Epidermal melanocyte (primary cell): Measurements from ENCODE around the gene ABCG8.

Source experiments
- DNase-seq: peaks from one replicate; pipeline ENCODE4 v3.0.0; 2011; ENCODE audit warnings: low spot score; ENCODE audit not compliant: insufficient read length

Gene ABCG8

DNA sequence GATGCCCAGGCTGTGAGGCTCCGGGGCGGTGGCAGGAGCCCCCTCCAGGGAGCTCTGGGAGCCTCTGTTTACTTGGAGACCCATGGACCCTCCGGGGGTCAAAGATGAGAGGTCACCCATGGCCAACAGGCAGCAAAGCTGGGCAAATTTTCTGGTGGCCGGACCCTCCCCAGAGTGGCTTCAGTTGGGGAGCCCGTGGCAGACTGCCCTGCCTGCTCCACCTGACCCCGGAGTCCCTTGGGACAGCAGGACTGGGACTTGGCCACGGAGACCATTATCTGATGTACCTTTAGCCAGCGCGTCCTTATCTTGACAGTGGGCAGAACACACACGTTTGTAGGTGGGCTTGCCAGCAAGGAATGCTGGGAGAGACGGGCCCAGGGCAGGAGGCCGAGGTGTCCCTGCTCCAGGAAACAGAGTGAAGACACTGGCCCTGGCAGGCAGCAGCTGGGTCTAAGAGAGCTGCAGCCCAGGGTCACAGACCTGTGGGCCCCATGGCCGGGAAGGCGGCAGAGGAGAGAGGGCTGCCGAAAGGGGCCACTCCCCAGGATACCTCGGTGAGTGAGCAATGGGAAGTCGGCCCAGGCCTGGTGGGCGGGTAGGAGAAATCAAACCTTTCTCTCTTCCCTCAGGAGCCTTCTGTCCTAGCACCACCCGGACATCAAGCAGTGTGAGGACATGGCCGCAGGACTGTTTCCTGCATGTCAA, at the start of gene ABCG8, which contains the start of gene ABCG5:
TSS of gene ABCG8 (plus strand) at position 412 of the 708 bp plus-strand sequence. CDS start at position 495, 83 bp downstream.
TSS of gene ABCG5 (minus strand) at position 280 of the 708 bp plus-strand sequence. CDS start at position 120, 160 bp downstream.
- DNase-seq = no peak

DNA sequence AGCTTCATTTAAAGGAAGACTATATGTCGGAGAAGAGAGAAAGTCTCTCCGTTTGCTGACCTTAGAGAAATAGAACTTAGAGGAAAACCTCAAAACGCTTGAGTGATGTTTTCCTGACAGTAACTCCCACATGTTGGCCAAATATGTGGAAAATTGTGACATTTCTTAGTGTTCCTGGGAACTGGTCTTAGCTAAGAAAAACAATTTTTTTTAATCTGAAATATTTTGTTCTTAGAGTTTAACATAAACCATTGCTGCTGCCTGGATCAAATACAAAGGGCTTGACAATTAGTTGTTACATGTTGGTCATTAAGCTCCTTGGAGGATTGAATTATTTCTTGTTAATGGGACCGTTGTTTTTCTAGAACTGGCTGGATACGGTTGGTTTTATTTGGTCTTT, 48.6 kb upstream of the ABCG8 start:
- no peak for DNase-seq

GRCh38 chr2:43791035-43791765, 47.6 kb upstream of the ABCG8 start:
- DNase-seq = no peak

GRCh38 chr2:43792653-43793052, 46.1 kb upstream of the ABCG8 start:
- no peak for DNase-seq

DNA sequence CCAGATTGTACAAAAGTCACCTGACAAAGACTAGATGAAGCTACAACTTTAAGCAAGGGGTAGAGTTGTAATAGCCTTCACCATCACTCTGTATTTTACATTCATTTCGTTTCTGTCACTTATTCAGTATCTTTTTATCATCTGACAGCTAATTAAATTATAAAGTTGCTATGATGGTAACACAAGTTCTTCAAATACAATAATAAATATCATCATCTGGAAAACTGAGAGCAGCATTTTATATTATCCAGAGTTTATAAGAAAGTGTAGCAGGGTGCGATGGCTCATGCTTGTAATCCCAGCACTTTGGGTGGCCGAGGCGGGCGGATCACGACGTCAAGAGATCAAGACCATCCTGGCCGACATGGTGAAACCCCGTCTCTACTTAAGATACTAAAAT, 43.8 kb upstream of the ABCG8 start:
- no peak for DNase-seq

- DNase-seq = no peak
Measured at GRCh38 chr2:43796206-43796605, 42.6 kb upstream of the ABCG8 start.

- DNase-seq = no peak
Measured at GRCh38 chr2:43798300-43798699, 40.5 kb upstream of the ABCG8 start.

DNA sequence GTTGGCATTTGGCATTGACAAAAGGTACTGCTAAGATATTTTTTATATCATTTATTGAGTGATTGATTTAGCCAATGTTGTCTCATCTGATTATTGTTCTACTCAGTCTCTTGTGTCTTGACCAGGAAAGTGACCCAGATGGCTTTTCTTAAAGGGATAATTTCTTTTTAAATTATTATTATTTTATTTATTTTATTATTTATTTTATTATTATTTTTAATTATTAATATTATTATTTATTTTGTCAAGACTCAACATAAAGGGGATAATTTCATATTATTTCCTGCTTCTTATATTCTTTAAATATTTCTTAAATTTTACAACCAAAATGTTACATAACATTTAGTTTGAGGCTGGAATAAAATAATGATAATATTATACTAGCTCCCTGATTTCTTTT, 37.9 kb upstream of the ABCG8 start:
- DNase-seq = no peak

DNA sequence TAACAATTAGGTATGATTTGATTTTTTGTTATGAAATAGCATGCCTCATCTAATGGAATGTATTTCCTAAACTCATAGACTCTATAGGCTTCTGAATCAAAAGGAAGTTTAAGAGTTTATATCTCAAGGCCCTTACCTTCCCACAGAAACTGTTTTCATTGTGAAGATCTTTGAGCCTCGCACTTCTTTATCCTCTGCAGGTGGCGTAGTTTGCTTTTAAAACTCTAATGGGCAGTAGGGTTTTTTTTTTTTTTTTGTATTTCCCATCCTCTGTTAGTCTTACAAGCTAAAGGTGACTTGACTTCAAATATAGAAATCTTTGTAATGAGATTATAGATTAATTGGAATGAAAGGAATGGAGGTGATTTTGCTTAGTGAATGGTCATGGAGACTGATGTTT, 36.6 kb upstream of the ABCG8 start:
- no peak for DNase-seq

DNA sequence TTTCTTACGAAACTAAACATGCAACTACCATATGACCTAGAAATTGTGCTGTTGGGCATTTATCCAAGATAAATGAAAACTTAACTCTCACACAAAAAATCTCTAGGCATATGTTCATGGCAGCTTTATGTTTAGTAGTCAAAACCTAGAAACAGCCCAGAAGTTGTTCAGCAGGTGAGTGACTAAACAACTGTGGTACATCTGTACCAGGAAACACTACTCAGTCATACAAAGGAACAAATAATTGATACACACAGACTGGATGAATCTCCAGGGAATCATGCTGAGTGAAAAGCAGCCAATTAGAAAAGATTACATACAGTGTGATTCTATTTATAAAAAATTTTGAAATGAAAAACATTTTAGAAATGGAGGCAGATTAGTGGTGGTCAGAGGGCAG, 35.7 kb upstream of the ABCG8 start:
- no peak for DNase-seq

GRCh38 chr2:43806719-43807031, 32.1 kb upstream of the ABCG8 start:
- DNase-seq = no peak

DNA sequence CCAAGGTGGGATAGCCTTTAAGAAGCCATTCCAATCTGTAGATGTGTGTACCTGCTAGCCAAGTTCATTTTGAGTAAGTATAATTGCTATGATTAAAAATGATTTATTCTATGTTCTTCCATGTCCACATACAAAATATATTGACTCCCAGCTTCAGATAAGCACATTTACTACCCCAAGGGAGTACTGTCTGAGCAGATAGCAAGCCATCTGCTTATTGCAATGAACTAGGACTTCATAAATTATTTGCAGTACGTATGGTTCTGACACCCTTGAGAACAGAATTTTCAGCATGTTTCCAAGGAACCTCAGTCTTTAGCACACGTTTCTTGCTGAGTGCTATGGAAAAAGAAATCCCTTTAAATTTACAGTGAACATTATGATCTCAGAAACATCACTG, 28.3 kb upstream of the ABCG8 start:
- DNase-seq = no peak

- DNase-seq = no peak
Measured at GRCh38 chr2:43810888-43811287, 27.9 kb upstream of the ABCG8 start.

DNA sequence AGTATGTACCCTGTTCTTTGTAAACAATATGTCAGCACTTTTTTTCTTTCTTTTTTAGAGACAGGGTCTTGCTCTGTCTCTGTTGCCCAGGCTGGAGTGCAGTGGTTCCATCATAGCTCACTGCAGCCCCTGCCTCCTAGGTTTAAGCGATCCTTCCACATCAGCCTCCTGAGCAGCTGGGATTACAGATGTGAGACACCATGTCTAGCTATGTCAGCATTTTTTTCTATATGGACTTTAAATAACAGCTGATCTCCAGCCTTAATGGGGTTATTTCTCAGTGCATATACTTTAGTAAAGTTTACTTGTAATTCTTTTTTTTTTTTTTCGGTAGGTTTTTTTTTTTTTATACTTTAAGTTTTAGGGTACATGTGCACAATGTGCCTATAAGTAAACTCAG, 26.8 kb upstream of the ABCG8 start:
- no peak for DNase-seq

DNA sequence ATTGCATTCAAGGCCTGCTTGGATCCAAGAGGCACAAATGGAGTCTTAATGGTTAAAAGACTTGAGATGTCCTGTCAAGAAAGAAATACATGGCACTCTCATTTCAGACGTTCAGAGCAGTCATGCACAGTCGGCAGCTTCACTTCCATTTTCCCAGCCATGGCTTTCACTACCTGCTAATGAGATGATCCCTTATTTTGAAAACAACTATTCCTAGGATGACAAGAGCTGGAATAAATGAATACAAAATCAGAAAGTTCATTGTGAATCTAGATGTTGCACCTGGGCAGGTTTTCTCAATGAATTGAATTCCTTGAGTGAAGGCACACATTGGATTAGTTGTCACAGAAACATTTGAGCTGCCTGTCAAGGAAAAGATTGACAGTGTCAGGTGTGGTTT, 25.8 kb upstream of the ABCG8 start:
- no peak for DNase-seq

DNA sequence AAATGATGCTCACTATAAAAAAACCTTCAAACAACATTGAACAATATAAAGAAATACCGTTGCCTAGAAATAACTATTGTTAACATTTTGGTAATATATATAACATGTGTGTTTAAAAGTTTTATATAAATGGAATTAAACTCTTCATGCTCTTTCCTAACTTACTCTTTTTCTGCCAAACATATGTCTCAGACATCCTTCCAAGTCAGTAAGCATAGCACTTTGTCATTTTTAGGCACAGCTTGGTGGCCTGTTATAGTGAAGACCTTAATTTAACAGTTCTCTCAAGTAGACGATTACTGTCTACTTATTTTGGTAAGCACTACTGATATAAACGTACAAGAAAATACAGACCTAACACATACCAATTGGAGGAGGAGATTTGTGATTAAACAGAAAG, 24.1 kb upstream of the ABCG8 start:
- no peak for DNase-seq

- DNase-seq = no peak
Measured at GRCh38 chr2:43818761-43819160, 20.0 kb upstream of the ABCG8 start.

GRCh38 chr2:43819491-43820163, 19.1 kb upstream of the ABCG8 start:
- DNase-seq = no peak

DNA sequence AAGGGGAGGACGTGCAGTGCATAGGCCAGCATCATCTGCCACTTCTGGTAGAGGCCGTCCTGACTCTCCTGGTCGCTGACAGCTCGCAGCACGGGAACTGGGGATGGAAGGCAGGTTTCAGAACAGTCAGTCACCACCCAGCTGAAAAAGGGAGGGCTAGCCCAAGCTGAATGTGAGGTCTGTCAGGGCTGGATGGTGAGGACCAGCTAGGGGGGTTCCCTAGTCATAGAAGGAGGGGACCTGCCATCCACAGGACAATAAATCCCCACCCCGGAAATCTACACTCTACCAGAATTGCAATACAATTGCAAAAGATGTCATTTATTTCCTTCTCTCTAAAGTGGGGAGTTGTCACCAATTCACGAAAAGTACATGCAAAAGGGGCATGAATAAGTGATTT, 15.9 kb upstream of the ABCG8 start:
- no peak for DNase-seq

GRCh38 chr2:43823751-43824150, 15.0 kb upstream of the ABCG8 start:
- DNase-seq = no peak

DNA sequence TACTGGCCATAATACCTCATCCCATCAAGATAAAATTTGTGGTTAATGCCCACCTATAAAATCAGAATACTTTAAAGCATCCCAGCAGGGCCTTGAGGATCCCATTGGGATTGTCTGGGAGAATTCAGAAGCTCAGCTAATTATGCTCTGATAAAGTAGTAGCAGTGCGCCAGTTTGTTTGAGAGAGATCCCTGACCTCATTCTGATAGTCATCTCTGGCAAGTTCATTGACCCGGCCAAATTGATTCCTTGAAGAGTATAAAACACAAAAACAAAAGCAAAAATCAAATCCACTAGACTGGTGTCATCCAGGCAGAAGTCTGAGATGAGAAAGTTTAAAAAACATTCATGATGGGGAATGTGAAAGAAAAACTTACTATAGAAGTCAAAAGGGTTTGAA, 14.3 kb upstream of the ABCG8 start:
- DNase-seq = no peak

DNA sequence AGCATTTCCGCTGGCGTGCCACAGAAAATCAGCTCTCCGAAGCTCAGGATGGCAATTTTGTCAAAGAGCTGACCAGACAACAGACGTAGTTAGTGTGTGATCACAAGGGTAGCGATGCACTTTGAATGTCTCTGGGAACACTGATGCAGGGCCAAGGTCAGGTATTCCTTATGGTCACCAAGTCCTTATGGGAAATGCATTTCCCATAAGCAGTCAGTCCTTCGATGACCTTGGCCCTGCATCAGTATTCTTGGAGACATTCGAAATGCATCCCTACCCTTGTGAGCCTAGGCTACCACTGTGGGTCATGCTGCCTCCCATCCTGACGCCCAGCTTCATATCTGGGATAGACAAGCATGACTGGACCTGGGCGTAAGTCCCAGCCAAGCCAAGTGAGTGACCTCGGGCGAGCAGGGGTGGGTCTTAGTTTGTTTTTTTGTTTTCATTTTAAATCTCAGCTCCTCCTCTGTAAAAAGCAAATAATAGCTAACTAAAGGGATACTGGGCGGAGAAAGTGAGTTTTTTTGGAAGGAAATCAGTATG, 13.7 kb upstream of the ABCG8 start:
- DNase-seq = no peak
